GM12864 (cell line): ENCODE results near the gene MCTP1.
"Not testable (repeated sequence)": the region's sequence is repeated elsewhere in the genome, so short reads cannot be mapped to it uniquely, and the experiment has no call there.

Experiments
- DNase-seq: peaks from one replicate; pipeline ENCODE4 v3.0.0-alpha.2; 2011; ENCODE audit warnings: low read depth
- H3K4me3 ChIP-seq: 2 replicates; pipeline ENCODE4 v1.5.1; 2011; ENCODE audit warnings: mild to moderate bottlenecking, low read depth, low read length, control low read depth
- CTCF ChIP-seq: IDR thresholded peaks from 2 replicates; pipeline ENCODE4 v1.5.1; 2011; ENCODE audit warnings: low read depth, mild to moderate bottlenecking, moderate library complexity, low read length, control low read depth, inconsistent platforms; ENCODE audit errors: missing control alignments

MCTP1 gene

GRCh38 chr5:95149387-95149786 lies 135.5 kb downstream of the MCTP1 start:
- no peak for TF ChIP-seq CTCF
- no peak overlapping the region for H3K4me3 ChIP-seq
- DNase-seq, result no peak

DNA sequence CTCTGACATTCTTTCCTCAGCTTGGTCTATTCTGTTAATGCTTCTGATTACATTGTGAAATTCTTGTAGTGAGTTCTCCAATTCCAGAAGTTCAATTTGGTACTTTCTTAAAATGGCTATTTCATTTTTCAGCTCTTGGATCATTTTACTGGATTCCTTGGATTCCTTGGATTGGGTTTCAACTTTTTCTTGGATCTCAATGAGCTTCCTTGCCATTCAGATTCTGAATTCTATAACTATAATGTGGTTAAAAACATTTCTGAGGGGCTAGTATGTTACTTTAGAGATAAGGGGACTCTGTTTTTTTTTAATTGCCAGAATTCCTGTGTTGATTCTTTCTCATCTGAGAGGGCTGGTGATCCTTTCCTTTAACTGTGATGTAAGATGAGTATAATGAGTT lies 136.4 kb downstream of the MCTP1 start:
- no peak for DNase-seq
- no peak overlapping the region for H3K4me3 ChIP-seq
- TF ChIP-seq CTCF, result no peak

- H3K4me3 ChIP-seq, DNase-seq: not testable (repeated sequence)
Measured at GRCh38 chr5:95143858-95144257, 141.0 kb downstream of the MCTP1 start.

DNA sequence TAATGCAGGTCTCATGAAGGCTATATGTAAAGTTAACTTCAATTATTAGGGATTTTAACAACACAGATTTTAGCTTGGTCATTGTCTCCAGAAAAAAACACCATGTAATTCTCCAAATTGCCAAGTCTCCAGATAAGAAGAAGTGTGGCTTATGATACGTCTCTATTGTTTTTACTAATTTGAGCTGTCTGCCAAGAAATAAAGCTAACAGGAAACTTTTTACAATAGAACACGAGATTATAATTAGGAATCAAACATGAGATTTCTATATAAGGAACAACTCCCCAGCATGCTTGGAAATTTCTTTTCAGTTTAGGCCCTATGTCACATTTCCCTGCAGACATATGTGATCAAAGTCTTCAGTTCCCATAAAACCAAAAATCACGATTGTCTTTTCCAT lies 142.7 kb downstream of the MCTP1 start:
- no peak overlapping the region for H3K4me3 ChIP-seq
- no peak for TF ChIP-seq CTCF
- DNase-seq, result no peak

DNA sequence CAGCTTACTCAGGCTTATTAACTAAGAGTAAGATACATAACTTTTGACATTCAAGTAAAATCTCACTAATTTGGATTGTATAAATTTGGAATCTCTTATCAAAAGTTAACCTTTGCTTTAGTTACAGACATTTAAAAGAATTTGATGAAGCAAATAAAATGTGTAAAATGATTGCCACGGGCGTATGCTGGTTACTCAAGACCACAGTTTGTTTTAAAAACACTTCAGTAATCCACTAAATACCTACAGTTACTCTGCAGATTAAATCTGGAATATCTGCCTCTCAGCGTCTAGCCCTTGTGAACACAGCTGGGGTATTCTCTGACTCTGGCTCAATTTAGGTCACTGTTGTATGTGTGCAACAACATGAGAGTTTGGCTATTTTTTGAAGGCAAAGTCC lies 143.8 kb downstream of the MCTP1 start:
- no peak for DNase-seq
- H3K4me3 ChIP-seq, result no peak overlapping the region
- no peak for TF ChIP-seq CTCF

- TF ChIP-seq CTCF, result no peak
- H3K4me3 ChIP-seq, result no peak overlapping the region
- no peak for DNase-seq
Measured at GRCh38 chr5:95134326-95134725, 150.6 kb downstream of the MCTP1 start.

DNA sequence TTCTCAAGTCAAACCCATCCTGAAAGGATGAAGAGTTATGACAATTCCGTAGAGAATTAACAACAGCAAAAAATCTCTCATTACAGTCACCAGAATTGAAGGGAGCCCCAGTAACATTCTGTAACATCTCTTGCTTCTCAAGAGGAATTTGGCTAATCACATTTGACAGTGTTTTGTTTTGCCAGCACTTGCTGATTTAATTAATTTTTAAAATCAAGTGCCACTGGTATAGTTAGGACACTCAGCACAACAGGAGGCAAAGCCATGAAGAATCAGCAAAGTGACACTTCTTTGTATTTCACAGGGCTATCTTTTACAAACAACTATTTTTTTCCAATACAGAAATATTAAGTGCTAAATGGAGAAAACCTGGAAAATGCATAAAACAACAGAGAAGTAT lies 152.8 kb downstream of the MCTP1 start:
- H3K4me3 ChIP-seq, result no peak overlapping the region
- TF ChIP-seq CTCF, result no peak
- DNase-seq, result no peak

- no peak for DNase-seq
- no peak overlapping the region for H3K4me3 ChIP-seq
- no peak for TF ChIP-seq CTCF
Measured at GRCh38 chr5:95130941-95131340, 154.0 kb downstream of the MCTP1 start.
